Type B pancreatic cell (in vitro differentiated cells): ENCODE measurements around the gene KIRREL3. TPM values are rescaled to one million over a fixed set of nuclear protein-coding genes. Genes with fewer than 3 reads are reported as not detected.

Source experiments
- DNase-seq: peaks from one replicate; pipeline ENCODE4 v3.0.0; 2021; ENCODE audit warnings: mixed read lengths; ENCODE audit not compliant: unreplicated experiment; ENCODE audit errors: extremely low spot score
- H3K27ac Mint-ChIP-seq: 2 replicates; pipeline ENCODE4 v1.8.0; 2021; ENCODE audit warnings: mild to moderate bottlenecking, mixed read lengths
- H3K27me3 Mint-ChIP-seq: 2 replicates; pipeline ENCODE4 v1.8.0; 2021; ENCODE audit warnings: mixed read lengths
- H3K36me3 Mint-ChIP-seq: 2 replicates; pipeline ENCODE4 v1.8.0; 2021; ENCODE audit warnings: mixed read lengths
- H3K4me1 Mint-ChIP-seq: one replicate; pipeline ENCODE4 v1.8.0; 2021; ENCODE audit warnings: mixed read lengths; ENCODE audit not compliant: unreplicated experiment
- H3K4me3 Mint-ChIP-seq: 2 replicates; pipeline ENCODE4 v1.8.0; 2021; ENCODE audit warnings: mild to moderate bottlenecking, mixed read lengths
- H3K9me3 Mint-ChIP-seq: 2 replicates; pipeline ENCODE4 v1.8.0; 2021; ENCODE audit warnings: mixed read lengths
- CTCF ChIP-seq: fragments of 200-600 bp; sonication (generic); conservative IDR thresholded peaks from 2 replicates; pipeline ENCODE4 v1.5.0; 2021; ENCODE audit warnings: antibody characterized with exemption, mild to moderate bottlenecking
- total RNA-seq: library from RNA; stranded (reverse); gene quantifications from 2 replicates; pipeline ENCODE4 v1.2.1, GENCODE V29; 2021; ENCODE audit warnings: low replicate concordance

KIRREL3 gene
- total RNA-seq, 1 donor from 2014 or later = 4.1 TPM

- no peak overlapping the region for H3K27ac Mint-ChIP-seq
- no peak overlapping the region for H3K4me3 Mint-ChIP-seq
- H3K27me3 Mint-ChIP-seq = peaks cover 38% of the 10 kb centered on the region
- DNase-seq = no peak
- peak; percentile 78 for TF ChIP-seq CTCF
- H3K36me3 Mint-ChIP-seq = no peaks in the 10 kb centered on the region
- H3K4me1 Mint-ChIP-seq = peaks cover 13% of the 10 kb centered on the region
- no peaks in the 10 kb centered on the region for H3K9me3 Mint-ChIP-seq
Measured at GRCh38 chr11:126716456-126717083, 284.0 kb downstream of the KIRREL3 start.

GRCh38 chr11:126713806-126714205 is 286.8 kb downstream of the KIRREL3 start:
- no peaks in the 10 kb centered on the region for H3K9me3 Mint-ChIP-seq
- no peak overlapping the region for H3K27ac Mint-ChIP-seq
- H3K27me3 Mint-ChIP-seq = peaks cover 27% of the 10 kb centered on the region
- TF ChIP-seq CTCF = no peak
- H3K4me1 Mint-ChIP-seq = peaks cover 8% of the 10 kb centered on the region
- H3K36me3 Mint-ChIP-seq = no peaks in the 10 kb centered on the region
- DNase-seq = no peak
- no peak overlapping the region for H3K4me3 Mint-ChIP-seq

GRCh38 chr11:126711977-126712625 is 288.5 kb downstream of the KIRREL3 start:
- no peak for TF ChIP-seq CTCF
- H3K27me3 Mint-ChIP-seq = peaks cover 21% of the 10 kb centered on the region
- no peak overlapping the region for H3K27ac Mint-ChIP-seq
- no peaks in the 10 kb centered on the region for H3K9me3 Mint-ChIP-seq
- no peak for DNase-seq
- no peak overlapping the region for H3K4me3 Mint-ChIP-seq
- H3K36me3 Mint-ChIP-seq = no peaks in the 10 kb centered on the region
- H3K4me1 Mint-ChIP-seq = peaks cover 8% of the 10 kb centered on the region

- Mint-ChIP-seq H3K9me3 (no peaks in the 10 kb centered on the region), H3K27ac (no peak overlapping the region), H3K36me3 (no peaks in the 10 kb centered on the region), H3K4me1 (peaks cover 8% of the 10 kb centered on the region), H3K27me3 (peaks cover 21% of the 10 kb centered on the region), H3K4me3 (no peak overlapping the region)
- TF ChIP-seq CTCF = no peak
- no peak for DNase-seq
Measured at GRCh38 chr11:126710804-126711399, 289.7 kb downstream of the KIRREL3 start.

- Mint-ChIP-seq H3K36me3 (no peaks in the 10 kb centered on the region), H3K9me3 (no peaks in the 10 kb centered on the region), H3K27ac (no peak overlapping the region), H3K4me1 (peaks cover 17% of the 10 kb centered on the region), H3K4me3 (no peak overlapping the region), H3K27me3 (no peaks in the 10 kb centered on the region)
- TF ChIP-seq CTCF = no peak
- DNase-seq = no peak
Measured at GRCh38 chr11:126707498-126707897, 293.1 kb downstream of the KIRREL3 start.
